IMR-90 (cell line): ENCODE results near the gene TPD52L2. TPM values are rescaled to one million over a fixed set of nuclear protein-coding genes. Genes with fewer than 3 reads are reported as not detected.

ENCODE experiments used
- ATAC-seq: fragments of 200-7000 bp; cut with Tn5 transposase; 2 replicates; pipeline ENCODE4 v1.9.1; 2020; ENCODE audit warnings: low read depth, mild to moderate bottlenecking, moderate library complexity
- BruUV-seq: library from RNA; stranded (reverse); fragments of 400-500 nt; replicated peaks from 2 replicates; lab custom pipeline; 2021; lab: Mats Ljungman, UMichigan
- CTCF ChIA-PET: fragments of 300-600 bp; formaldehyde crosslinking; extraction: SDS; loops from one replicate; lab custom pipeline; 2021; ENCODE audit warnings: antibody characterized with exemption; lab: Yijun Ruan, JAX
- POLR2A ChIA-PET: fragments of 300-600 bp; sonication (Branson Sonifier 250); formaldehyde crosslinking; loops from one replicate; lab custom pipeline; 2022; ENCODE audit warnings: antibody characterized with exemption; ENCODE audit not compliant: unreplicated experiment; lab: Charles Lee
- DNase-seq: peaks from one replicate; pipeline ENCODE4 v3.0.0; 2013
- H2AFZ ChIP-seq: replicated peaks from 2 replicates; pipeline ENCODE3; 2013; ENCODE audit warnings: low read length, mild to moderate bottlenecking; ENCODE audit not compliant: poor library complexity
- H2AK5ac ChIP-seq: 2 replicates; pipeline ENCODE4 v1.6.1; 2013; ENCODE audit warnings: low read depth, low read length, inconsistent platforms
- H2AK9ac ChIP-seq: replicated peaks from 2 replicates; pipeline ENCODE3; 2013; ENCODE audit warnings: mild to moderate bottlenecking, low read depth, low read length, moderate library complexity; ENCODE audit not compliant: poor library complexity
- H2BK120ac ChIP-seq: 2 replicates; pipeline ENCODE4 v1.6.1; 2013; ENCODE audit warnings: low read depth, low read length, inconsistent platforms
- H2BK15ac ChIP-seq: 3 replicates; pipeline ENCODE4 v1.6.1; 2013; ENCODE audit warnings: low read depth, low read length, inconsistent platforms
- H2BK20ac ChIP-seq: 2 replicates; pipeline ENCODE4 v1.6.1; 2013; ENCODE audit warnings: low read depth, mild to moderate bottlenecking, inconsistent platforms, low read length, moderate library complexity
- H2BK5ac ChIP-seq: 2 replicates; pipeline ENCODE4 v1.6.1; 2013; ENCODE audit warnings: mild to moderate bottlenecking, low read depth, low read length, inconsistent platforms; ENCODE audit not compliant: poor library complexity, severe bottlenecking
- H3K14ac ChIP-seq: replicated peaks from 2 replicates; pipeline ENCODE4 v1.6.1; 2013; ENCODE audit warnings: low read depth, low read length, inconsistent platforms
- H3K18ac ChIP-seq: 2 replicates; pipeline ENCODE4 v1.6.1; 2013; ENCODE audit warnings: low read depth, low read length, control low read depth
- H3K23ac ChIP-seq: 2 replicates; pipeline ENCODE4 v1.6.1; 2013; ENCODE audit warnings: low read depth, low read length, inconsistent platforms
- H3K27ac ChIP-seq: 2 replicates; pipeline ENCODE4 v1.5.1; 2013; ENCODE audit warnings: mild to moderate bottlenecking, control low read depth, low read length; ENCODE audit not compliant: insufficient read depth
- H3K27me3 ChIP-seq: 2 replicates; pipeline ENCODE4 v1.6.1; 2013; ENCODE audit warnings: low read length; ENCODE audit not compliant: control insufficient read depth, insufficient read depth
- H3K36me3 ChIP-seq: 2 replicates; pipeline ENCODE4 v1.6.1; 2013; ENCODE audit warnings: low read length, mixed read lengths; ENCODE audit not compliant: control insufficient read depth, insufficient read depth
- H3K4ac ChIP-seq: 2 replicates; pipeline ENCODE4 v1.6.1; 2013; ENCODE audit warnings: low read depth, low read length, inconsistent platforms
- H3K4me1 ChIP-seq: 2 replicates; pipeline ENCODE4 v1.6.1; 2013; ENCODE audit warnings: low read length, mixed read lengths; ENCODE audit not compliant: control insufficient read depth, insufficient read depth
- H3K4me2 ChIP-seq: 2 replicates; pipeline ENCODE4 v1.6.1; 2013; ENCODE audit warnings: low read depth, mild to moderate bottlenecking, control low read depth, low read length, moderate library complexity
- H3K4me3 ChIP-seq: 2 replicates; pipeline ENCODE4 v1.5.1; 2013; ENCODE audit warnings: low read depth, mild to moderate bottlenecking, control low read depth, low read length, moderate library complexity; ENCODE audit not compliant: insufficient read depth
- H3K56ac ChIP-seq: 2 replicates; pipeline ENCODE4 v1.6.1; 2013; ENCODE audit warnings: low read length, inconsistent platforms; ENCODE audit not compliant: insufficient read depth; ENCODE audit errors: extremely low read depth
- H3K79me1 ChIP-seq, 2 experiments: 2 replicates each; pipeline ENCODE4 v1.6.1; 2013; ENCODE audit warnings: low read length in 2 of 2, inconsistent platforms in 1 of 2, low read depth in 1 of 2
- H3K9ac ChIP-seq: 2 replicates; pipeline ENCODE4 v1.6.1; 2013; ENCODE audit warnings: low read depth, low read length, control low read depth
- H3K9me1 ChIP-seq: 2 replicates; pipeline ENCODE4 v1.6.1; 2013; ENCODE audit warnings: low read length, inconsistent platforms; ENCODE audit not compliant: insufficient read depth
- H3K9me3 ChIP-seq: 2 replicates; pipeline ENCODE4 v1.6.1; 2013; ENCODE audit warnings: low read length; ENCODE audit not compliant: control insufficient read depth, insufficient read depth
- H4K20me1 ChIP-seq: 2 replicates; pipeline ENCODE4 v1.6.1; 2013; ENCODE audit warnings: low read length, inconsistent platforms; ENCODE audit not compliant: insufficient read depth
- H4K5ac ChIP-seq: 2 replicates; pipeline ENCODE4 v1.6.1; 2013; ENCODE audit warnings: mild to moderate bottlenecking, low read depth, low read length, control low read depth
- H4K8ac ChIP-seq, 2 experiments: 2 replicates each; pipeline ENCODE4 v1.6.1; 2013; ENCODE audit warnings: low read depth in 2 of 2, low read length in 2 of 2, control low read depth in 1 of 2, inconsistent platforms in 1 of 2
- H4K91ac ChIP-seq: 2 replicates; pipeline ENCODE4 v1.6.1; 2013; ENCODE audit warnings: low read depth, low read length, inconsistent platforms; ENCODE audit not compliant: insufficient read depth
- BHLHE40 ChIP-seq: fragments of 150-350 bp; IDR thresholded peaks from 2 replicates; pipeline ENCODE4 v1.6.1; 2016; ENCODE audit warnings: mild to moderate bottlenecking, low read depth, low read length
- CEBPB ChIP-seq: IDR thresholded peaks from 2 replicates; pipeline ENCODE4 v1.6.1; 2012; ENCODE audit warnings: low read depth, low read length, improper control_type of control experiment
- CHD1 ChIP-seq: IDR thresholded peaks from 2 replicates; pipeline ENCODE4 v1.6.1; 2012; ENCODE audit warnings: low read depth, low read length, improper control_type of control experiment
- CTCF ChIP-seq: conservative IDR thresholded peaks from 2 replicates; pipeline ENCODE4 v1.5.1; 2012; ENCODE audit warnings: mild to moderate bottlenecking, low read depth, low read length, improper control_type of control experiment
- ELK1 ChIP-seq: fragments of 150-350 bp; IDR thresholded peaks from 2 replicates; pipeline ENCODE4 v1.6.1; 2016; ENCODE audit warnings: low read depth, mild to moderate bottlenecking, low read length, moderate library complexity, borderline replicate concordance
- FOS ChIP-seq: fragments of 150-350 bp; IDR thresholded peaks from 2 replicates; pipeline ENCODE4 v1.6.1; 2016; ENCODE audit warnings: low read depth, low read length
- MAFK ChIP-seq: IDR thresholded peaks from 2 replicates; pipeline ENCODE4 v1.6.1; 2012; ENCODE audit warnings: low read depth, low read length, improper control_type of control experiment
- MAZ ChIP-seq: IDR thresholded peaks from 2 replicates; pipeline ENCODE4 v1.6.1; 2012; ENCODE audit warnings: low read depth, mild to moderate bottlenecking, low read length, improper control_type of control experiment, moderate library complexity, borderline replicate concordance
- MXI1 ChIP-seq: IDR thresholded peaks from 2 replicates; pipeline ENCODE4 v1.6.1; 2012; ENCODE audit warnings: low read depth, mild to moderate bottlenecking, low read length, moderate library complexity, borderline replicate concordance
- NFE2L2 ChIP-seq: fragments of 150-350 bp; IDR thresholded peaks from 2 replicates; pipeline ENCODE4 v1.6.1; 2016; ENCODE audit warnings: low read depth, mild to moderate bottlenecking, low read length
- POLR2A ChIP-seq: IDR thresholded peaks from 2 replicates; pipeline ENCODE4 v1.6.1; 2012; ENCODE audit warnings: mild to moderate bottlenecking, low read depth, low read length
- RAD21 ChIP-seq: IDR thresholded peaks from 2 replicates; pipeline ENCODE4 v1.6.1; 2012; ENCODE audit warnings: low read length, improper control_type of control experiment
- RCOR1 ChIP-seq: IDR thresholded peaks from 2 replicates; pipeline ENCODE4 v1.6.1; 2012; ENCODE audit warnings: mild to moderate bottlenecking, low read length, improper control_type of control experiment; ENCODE audit not compliant: insufficient replicate concordance
- RFX5 ChIP-seq: IDR thresholded peaks from 2 replicates; pipeline ENCODE4 v1.8.0; 2012; ENCODE audit warnings: low read depth, mild to moderate bottlenecking, low read length, moderate library complexity
- SMC3 ChIP-seq: fragments of 150-350 bp; IDR thresholded peaks from 2 replicates; pipeline ENCODE4 v1.6.1; 2016; ENCODE audit warnings: low read depth, mild to moderate bottlenecking, antibody characterized with exemption, low read length, moderate library complexity
- USF2 ChIP-seq: fragments of 150-350 bp; IDR thresholded peaks from 2 replicates; pipeline ENCODE4 v1.6.1; 2017; ENCODE audit warnings: mild to moderate bottlenecking, antibody characterized with exemption, low read length, low read depth
- WGBS, 2 experiments: methylation state at CpG; one replicate each; pipeline versions ENCODE4 v1.1.5 to v1.1.7; 2013; ENCODE audit warnings: missing lambda C conversion rate in 2 of 2; ENCODE audit not compliant: insufficient read length in 1 of 2; ENCODE audit errors: extremely low coverage in 2 of 2; 5-methylcytosine and 5-hydroxymethylcytosine counted together
- dilution Hi-C: fragments of 300-500 bp; cut with HindIII; formaldehyde crosslinking; loops from one replicate; pipeline ENCODE4 v1.14.3; 2018; ENCODE audit warnings: low sequenced_read_pairs; ENCODE audit not compliant: unreplicated experiment
- in situ Hi-C: fragments of 300-500 bp; cut with MboI; formaldehyde crosslinking; loops from 3 replicates; pipeline ENCODE4 v1.14.3; 2019; ENCODE audit warnings: low sequenced_read_pairs, inconsistent platforms, mixed read lengths
- intact Hi-C: fragments of 100-400 bp; cut with micrococcal nuclease; formaldehyde crosslinking; loops from 2 replicates; pipeline ENCODE4 v1.10.0; 2022
- polyA plus RNA-seq, 3 experiments: library from polyadenylated mRNA; depleted of rRNA; stranded (reverse); fragments of >200 nt; gene quantifications; 2 replicates each; pipeline ENCODE4 v1.2.3, GENCODE V29; 2012; ENCODE audit warnings: low replicate concordance in 1 of 3
- total RNA-seq: library from RNA; depleted of rRNA; stranded (reverse); fragments of >200 nt; gene quantifications from 2 replicates; pipeline ENCODE4 v1.2.3, GENCODE V29; 2012

The TPD52L2 gene
- total and polyA plus RNA-seq, 2 of the 4 experiments (the other 2 are of a cell fraction), result 113 to 189 TPM

GRCh38 chr20:63821811-63822210 lies 43.3 kb upstream of the TPD52L2 start:
- BruUV-seq, result no TSS peak
- CTCF ChIA-PET, result no interaction called here
- WGBS, 2 experiments, result 97% methylated on average over 4 of the region's 8 CpGs; no CpG with 5 or more reads in 1 of the 2 experiments

More at GRCh38 chr20:63821811-63822210, 43.3 kb upstream of the TPD52L2 start:
- no peak overlapping the region for H3K56ac ChIP-seq
- no peaks in the 10 kb centered on the region for H3K9me3 ChIP-seq
- H2AK5ac ChIP-seq, result no peak overlapping the region
- no peak overlapping the region for H2BK120ac ChIP-seq
- no peak overlapping the region for H3K18ac ChIP-seq
- H2AK9ac ChIP-seq, result no peak overlapping the region
- intact Hi-C loops, result no loop called here
- H3K4me3 ChIP-seq, result no peak overlapping the region
- H3K9me1 ChIP-seq, result peaks cover 12% of the 10 kb centered on the region
- no peak overlapping the region for H4K8ac ChIP-seq
- POLR2A ChIA-PET, result no interaction called here
- H3K4me1 ChIP-seq, result peaks cover 11% of the 10 kb centered on the region
- H3K14ac ChIP-seq, result no peak overlapping the region
- H2BK5ac ChIP-seq, result no peak overlapping the region
- no peak overlapping the region for H2BK20ac ChIP-seq
- no peak overlapping the region for H2BK15ac ChIP-seq
- H4K91ac ChIP-seq, result no peak overlapping the region
- TF ChIP-seq CHD1 (no peak), RAD21 (no peak), SMC3 (no peak), POLR2A (no peak), NFE2L2 (no peak), USF2 (no peak), MXI1 (no peak), RFX5 (no peak), MAZ (no peak), BHLHE40 (no peak), CEBPB (no peak), ELK1 (no peak), FOS (no peak), MAFK (no peak), CTCF (no peak), RCOR1 (no peak)
- H3K79me1 ChIP-seq, result peaks cover 20 to 69% of the 10 kb centered on the region in 2 experiments
- no peak for ATAC-seq
- no peak overlapping the region for H3K27ac ChIP-seq
- H2AFZ ChIP-seq, result no peak overlapping the region
- in situ Hi-C loops, result no loop called here
- no peak overlapping the region for H3K4ac ChIP-seq
- dilution Hi-C loops, result no loop called here
- peaks cover 43% of the 10 kb centered on the region for H4K20me1 ChIP-seq
- no peak overlapping the region for H3K23ac ChIP-seq
- no peak overlapping the region for H3K9ac ChIP-seq
- no peak overlapping the region for H4K5ac ChIP-seq
- no peak overlapping the region for H3K4me2 ChIP-seq
- H3K27me3 ChIP-seq, result no peaks in the 10 kb centered on the region
- H3K36me3 ChIP-seq, result 0 out of 2 replicates have a peak, but pooled peaks cover 3% of the 10 kb centered on the region
- DNase-seq, result no peak
